Measurements from ENCODE around the gene ARVCF. TPM values are rescaled to one million over a fixed set of nuclear protein-coding genes. Genes with fewer than 3 reads are reported as not detected.

Gene ARVCF
- total RNA-seq, 3 donors from 2014 or later: 13.0 to 51.2 (median 44.2) TPM

DNA sequence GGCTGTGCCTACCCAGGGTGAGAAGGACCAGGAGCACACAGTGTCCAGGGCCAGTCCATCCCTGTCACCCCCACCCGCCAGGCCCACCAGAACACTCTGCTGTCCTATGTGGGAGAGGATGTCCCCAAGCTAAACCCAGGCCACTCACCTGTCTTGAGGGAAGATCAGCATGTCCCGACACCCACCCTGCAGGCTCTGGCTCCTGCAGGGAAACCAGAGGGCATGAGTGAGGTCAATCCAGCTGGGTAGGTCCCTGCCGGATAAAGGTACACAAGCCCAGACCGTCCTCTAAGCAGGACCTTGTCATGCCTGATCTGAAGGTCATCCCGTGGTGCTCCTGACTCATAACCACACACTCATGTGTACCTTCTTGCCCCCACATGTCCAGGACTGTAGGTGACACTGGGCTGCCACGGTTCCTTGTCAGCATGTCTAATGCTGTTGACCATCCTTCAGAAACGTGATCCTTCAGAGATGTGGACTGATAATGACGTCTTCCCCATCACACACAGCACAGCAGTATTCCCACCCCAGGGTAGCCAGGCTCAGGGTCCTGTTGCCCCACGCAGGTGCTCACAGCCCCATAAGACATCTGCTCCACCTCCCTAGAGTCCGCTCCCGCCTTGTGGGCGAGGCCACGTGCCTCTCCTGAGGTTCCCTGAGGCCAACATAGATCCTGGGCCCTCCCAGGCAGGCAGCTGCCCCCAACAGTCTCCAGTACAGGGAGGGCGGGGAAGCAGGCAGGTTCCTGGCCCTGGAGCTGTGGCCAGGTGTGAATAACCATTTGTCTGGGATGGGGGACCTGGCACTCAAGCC, 6.1 kb downstream of the ARVCF start:
- Histone ChIP-seq H3K27ac (no peak overlapping the region), H3K4me1 (no peaks in the 10 kb centered on the region), H3K36me3 (no peaks in the 10 kb centered on the region), H3K4me3 (no peak overlapping the region), H3K9me3 (no peaks in the 10 kb centered on the region), H3K27me3 (no peaks in the 10 kb centered on the region)
- TF ChIP-seq, protein P1, sequence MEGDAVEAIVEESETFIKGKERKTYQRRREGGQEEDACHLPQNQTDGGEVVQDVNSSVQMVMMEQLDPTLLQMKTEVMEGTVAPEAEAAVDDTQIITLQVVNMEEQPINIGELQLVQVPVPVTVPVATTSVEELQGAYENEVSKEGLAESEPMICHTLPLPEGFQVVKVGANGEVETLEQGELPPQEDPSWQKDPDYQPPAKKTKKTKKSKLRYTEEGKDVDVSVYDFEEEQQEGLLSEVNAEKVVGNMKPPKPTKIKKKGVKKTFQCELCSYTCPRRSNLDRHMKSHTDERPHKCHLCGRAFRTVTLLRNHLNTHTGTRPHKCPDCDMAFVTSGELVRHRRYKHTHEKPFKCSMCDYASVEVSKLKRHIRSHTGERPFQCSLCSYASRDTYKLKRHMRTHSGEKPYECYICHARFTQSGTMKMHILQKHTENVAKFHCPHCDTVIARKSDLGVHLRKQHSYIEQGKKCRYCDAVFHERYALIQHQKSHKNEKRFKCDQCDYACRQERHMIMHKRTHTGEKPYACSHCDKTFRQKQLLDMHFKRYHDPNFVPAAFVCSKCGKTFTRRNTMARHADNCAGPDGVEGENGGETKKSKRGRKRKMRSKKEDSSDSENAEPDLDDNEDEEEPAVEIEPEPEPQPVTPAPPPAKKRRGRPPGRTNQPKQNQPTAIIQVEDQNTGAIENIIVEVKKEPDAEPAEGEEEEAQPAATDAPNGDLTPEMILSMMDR (IDR thresholded peaks at IDR 0.05): no peak
- TF ChIP-seq POLR2AphosphoS5 (IDR thresholded peaks at IDR 0.05): no peak
- no peak for TF ChIP-seq POLR2A (IDR thresholded peaks at IDR 0.05)
- intact Hi-C loops (cut with DNase I; ENCODE audit: low total_unique reads): loop anchor here (5.0 kb wide), 1 partner anchor 38 kb away; no protein-coding TSS in a partner anchor
- no peak for DNase-seq (ENCODE audit: low spot score in 2 of 2)

DNA sequence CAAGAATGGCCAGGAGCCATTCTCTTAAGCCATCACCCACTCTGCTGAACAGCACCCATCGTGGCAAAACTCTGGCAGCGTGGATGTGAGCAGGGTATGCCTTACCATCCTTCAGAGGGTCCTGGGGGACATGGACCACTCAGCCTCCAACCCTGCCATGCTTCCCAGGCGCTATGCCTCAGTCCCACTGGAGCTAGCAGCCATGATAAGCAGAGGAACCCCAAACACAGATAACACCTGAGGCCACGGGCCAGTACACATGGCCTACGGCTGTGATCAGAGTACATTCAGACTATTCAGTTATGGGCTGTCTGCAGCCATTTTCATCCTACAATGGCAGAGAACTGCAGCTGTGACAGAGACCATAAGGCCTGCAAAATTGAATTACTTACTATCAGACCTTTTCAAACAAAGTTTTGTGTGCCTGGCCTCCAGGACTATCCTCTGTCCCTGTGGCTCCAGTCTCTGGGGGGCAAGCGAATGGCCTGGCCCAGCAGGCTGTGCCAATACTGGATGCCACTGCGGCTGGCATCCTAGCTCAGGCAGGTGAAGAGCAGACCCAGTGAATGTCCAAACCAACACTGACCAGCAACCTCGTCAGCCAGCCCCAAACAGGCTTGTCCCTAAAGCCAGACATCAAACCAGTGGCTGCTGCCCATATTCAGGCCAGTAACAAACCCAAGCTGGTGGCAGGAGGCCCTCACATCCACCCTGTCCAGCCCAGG, 6.9 kb downstream of the ARVCF start:
- no peak for DNase-seq (ENCODE audit: low spot score in 2 of 2)
- TF ChIP-seq, protein P1 (IDR thresholded peaks at IDR 0.05): no peak
- no peak for TF ChIP-seq POLR2A (IDR thresholded peaks at IDR 0.05)
- intact Hi-C loops (cut with DNase I; ENCODE audit: low total_unique reads): loop anchor here (5.0 kb wide), 1 partner anchor 37 kb away; no protein-coding TSS in a partner anchor
- H3K4me3 ChIP-seq: no peak overlapping the region
- no peaks in the 10 kb centered on the region for H3K9me3 ChIP-seq
- H3K27ac ChIP-seq: no peak overlapping the region
- H3K4me1 ChIP-seq: no peaks in the 10 kb centered on the region
- no peaks in the 10 kb centered on the region for H3K27me3 ChIP-seq
- no peaks in the 10 kb centered on the region for H3K36me3 ChIP-seq

DNA sequence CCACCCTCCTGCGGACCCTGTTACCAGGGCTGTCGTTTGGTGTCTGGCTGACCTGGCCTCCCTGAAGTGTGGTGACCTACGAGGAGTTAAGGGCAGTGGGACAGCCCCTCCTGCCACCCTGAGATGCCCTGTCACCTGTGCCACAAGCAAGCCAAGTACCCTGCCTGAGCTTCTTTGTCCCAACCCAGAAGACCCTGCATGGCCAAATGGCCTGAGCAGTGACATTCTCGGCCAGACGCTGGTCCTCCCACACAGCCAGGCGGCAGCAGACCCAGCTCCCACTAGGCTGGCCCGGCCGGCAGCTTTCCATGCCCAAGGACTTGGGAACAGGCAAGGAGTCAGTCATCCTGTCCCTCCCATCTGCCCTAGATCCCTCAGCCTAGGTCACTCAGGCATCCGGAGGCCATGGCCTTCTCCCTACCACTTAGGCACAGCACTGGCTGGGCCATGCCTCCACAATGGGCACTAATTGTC, 7.6 kb downstream of the ARVCF start:
- Histone ChIP-seq H3K36me3 (no peaks in the 10 kb centered on the region), H3K4me1 (no peaks in the 10 kb centered on the region), H3K9me3 (no peaks in the 10 kb centered on the region), H3K4me3 (no peak overlapping the region), H3K27me3 (no peaks in the 10 kb centered on the region), H3K27ac (no peak overlapping the region)
- intact Hi-C loops (cut with DNase I; ENCODE audit: low total_unique reads): no loop called here
- TF ChIP-seq, protein P1 (IDR thresholded peaks at IDR 0.05): no peak
- no peak for TF ChIP-seq POLR2AphosphoS5 (IDR thresholded peaks at IDR 0.05)
- no peak for TF ChIP-seq POLR2A (IDR thresholded peaks at IDR 0.05)
- DNase-seq (ENCODE audit: low spot score in 2 of 2): no peak

DNA sequence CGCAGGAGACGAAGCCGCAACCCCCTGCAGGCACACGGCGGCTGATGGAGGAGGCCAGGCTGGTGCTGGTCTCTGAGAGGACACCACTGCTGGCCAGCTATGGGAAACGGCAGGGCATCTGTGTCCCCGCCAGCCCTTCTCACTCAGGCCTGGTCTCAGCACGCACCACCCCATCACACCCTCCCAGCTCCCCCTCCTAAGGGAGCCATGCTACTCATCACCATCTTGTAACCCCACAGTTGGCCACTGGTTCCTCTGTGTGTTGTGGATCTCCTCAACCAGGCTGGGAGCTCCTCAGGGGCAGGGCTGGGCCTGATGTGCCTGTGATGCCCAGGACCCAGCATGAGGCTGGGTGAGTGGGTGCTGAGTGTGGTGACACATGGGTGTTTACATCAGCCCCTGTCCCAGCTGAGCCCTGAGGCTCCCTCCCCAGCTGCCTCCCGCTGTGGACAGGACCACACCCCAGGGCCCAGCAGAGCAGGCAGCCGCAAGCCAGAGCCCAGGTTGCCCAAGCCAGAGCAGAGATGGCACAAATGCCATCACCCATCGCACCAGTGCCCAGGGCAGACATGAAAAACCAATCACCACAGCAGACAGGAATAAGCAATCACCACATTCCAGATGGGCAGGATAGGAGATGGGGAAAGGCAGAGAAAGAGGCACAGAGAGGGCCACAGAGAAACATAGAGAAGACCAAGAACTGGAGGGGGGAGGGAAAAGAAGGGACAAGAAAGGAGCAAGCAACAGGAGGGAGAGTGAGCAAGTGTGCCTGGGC, 8.2 kb downstream of the ARVCF start:
- H3K36me3 ChIP-seq: no peaks in the 10 kb centered on the region
- peaks cover 0 to under 1% of the 10 kb centered on the region in 2 donors for H3K9me3 ChIP-seq
- no peak overlapping the region for H3K4me3 ChIP-seq
- H3K27me3 ChIP-seq: no peaks in the 10 kb centered on the region
- no peak for DNase-seq (ENCODE audit: low spot score in 2 of 2)
- TF ChIP-seq, protein P1 (IDR thresholded peaks at IDR 0.05): no peak
- no peak for TF ChIP-seq POLR2A (IDR thresholded peaks at IDR 0.05)
- TF ChIP-seq POLR2AphosphoS5 (IDR thresholded peaks at IDR 0.05): no peak
- no peaks in the 10 kb centered on the region for H3K4me1 ChIP-seq
- H3K27ac ChIP-seq: no peak overlapping the region
- intact Hi-C loops (cut with DNase I; ENCODE audit: low total_unique reads): no loop called here
